Measurements from ENCODE around the gene FABP6.

GRCh38 chr5:160268121-160268520 is 38.8 kb downstream of the FABP6 start:
- TF ChIP-seq ZSCAN29 (IDR thresholded peaks at IDR 0.05), result no peak
- TF ChIP-seq CTCF (IDR thresholded peaks at IDR 0.05 in 2 of 3, conservative IDR thresholded peaks at IDR 0.05 in 1 of 3; ENCODE audit: insufficient read depth in 2 of 3, low read depth in 1 of 3, low read length in 3 of 3), result no peak
- no peak for TF ChIP-seq SMARCA5 (IDR thresholded peaks at IDR 0.05)
- TF ChIP-seq CREM (IDR thresholded peaks at IDR 0.05; ENCODE audit: low read depth), result no peak

Data from K562 (cell line).